Lower leg skin (tissue), 3 donors: Measurements from ENCODE around the gene ADARB2.

Experiments
- CTCF ChIP-seq, 3 donors: fragments of 450-650 bp; IDR thresholded peaks; one replicate each; pipeline ENCODE4 v1.5.1; 2016; ENCODE audit warnings: antibody characterized with exemption in 3 of 3, mild to moderate bottlenecking in 3 of 3, moderate library complexity in 2 of 3
- POLR2A ChIP-seq, 2 donors: fragments of 450-650 bp; IDR thresholded peaks; one replicate each; pipeline ENCODE4 v1.6.1; 2016 to 2017; ENCODE audit warnings: antibody characterized with exemption in 2 of 2, mild to moderate bottlenecking in 1 of 2, moderate library complexity in 1 of 2

- TF ChIP-seq CTCF (IDR thresholded peaks at IDR 0.05) (no peak), POLR2A (IDR thresholded peaks at IDR 0.05) (no peak)
Measured at GRCh38 chr10:1130226-1130625, 607.1 kb downstream of the ADARB2 start.
